OCI-LY7 (cell line): ENCODE results near the gene GAS7.

Source experiments
- CTCF ChIP-seq: fragments of 200-600 bp; sonication (generic); conservative IDR thresholded peaks from 2 replicates; pipeline ENCODE4 v1.5.1; 2014; ENCODE audit warnings: mild to moderate bottlenecking, antibody characterized with exemption, low read length, moderate library complexity, mixed read lengths
- EZH2phosphoT487 ChIP-seq: fragments of 200-600 bp; sonication (generic); IDR thresholded peaks from 2 replicates; pipeline ENCODE4 v1.6.1; 2018; ENCODE audit warnings: low read depth, borderline replicate concordance, mild to moderate bottlenecking, mixed run types, antibody characterized with exemption, low read length, moderate library complexity, mixed read lengths

- no peak for TF ChIP-seq CTCF
- TF ChIP-seq EZH2phosphoT487, result no peak
These were observed 41.8 kb downstream of the GAS7 start for GRCh38 chr17:10156599-10156947.
